ENCODE results near the gene KRTAP10-3. TPM values are rescaled to one million over a fixed set of nuclear protein-coding genes. Genes with fewer than 3 reads are reported as not detected.

KRTAP10-3 gene
- total and polyA plus RNA-seq, 2 experiments from 2014 or later, result not detected

DNA sequence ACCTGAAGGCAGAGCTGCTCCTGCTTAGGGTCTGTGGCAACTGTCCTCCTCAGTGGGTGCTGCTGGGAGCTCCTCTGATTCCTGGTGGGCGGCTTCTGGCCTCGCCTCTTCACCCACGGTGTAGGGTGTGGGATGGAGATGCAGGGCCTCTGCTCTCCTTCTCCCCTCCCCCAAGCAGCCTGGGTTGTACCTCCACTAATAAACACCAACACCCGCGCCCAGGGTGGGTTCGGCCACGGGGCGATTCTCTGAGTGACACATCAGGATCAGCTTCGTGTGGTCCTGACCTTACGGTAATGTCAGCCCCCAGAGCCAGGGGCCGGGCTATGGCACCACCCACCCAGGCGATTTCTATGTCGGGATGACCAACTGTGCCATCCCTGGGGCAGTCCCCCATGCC, 42.3 kb downstream of the KRTAP10-3 start:
- DNase-seq (ENCODE audit: low read depth in 1 of 2, low spot score in 1 of 2), result no peak
- Histone ChIP-seq H3K27ac (no peak overlapping the region), H3K4me3 (no peak overlapping the region), H3K4me1 (ENCODE audit: low read depth) (no peaks in the 10 kb centered on the region), H3K9me3 (ENCODE audit: low read depth) (no peaks in the 10 kb centered on the region), H3K36me3 (peaks cover under 1% of the 10 kb centered on the region), H3K27me3 (no peaks in the 10 kb centered on the region)
- TF ChIP-seq, protein P1, sequence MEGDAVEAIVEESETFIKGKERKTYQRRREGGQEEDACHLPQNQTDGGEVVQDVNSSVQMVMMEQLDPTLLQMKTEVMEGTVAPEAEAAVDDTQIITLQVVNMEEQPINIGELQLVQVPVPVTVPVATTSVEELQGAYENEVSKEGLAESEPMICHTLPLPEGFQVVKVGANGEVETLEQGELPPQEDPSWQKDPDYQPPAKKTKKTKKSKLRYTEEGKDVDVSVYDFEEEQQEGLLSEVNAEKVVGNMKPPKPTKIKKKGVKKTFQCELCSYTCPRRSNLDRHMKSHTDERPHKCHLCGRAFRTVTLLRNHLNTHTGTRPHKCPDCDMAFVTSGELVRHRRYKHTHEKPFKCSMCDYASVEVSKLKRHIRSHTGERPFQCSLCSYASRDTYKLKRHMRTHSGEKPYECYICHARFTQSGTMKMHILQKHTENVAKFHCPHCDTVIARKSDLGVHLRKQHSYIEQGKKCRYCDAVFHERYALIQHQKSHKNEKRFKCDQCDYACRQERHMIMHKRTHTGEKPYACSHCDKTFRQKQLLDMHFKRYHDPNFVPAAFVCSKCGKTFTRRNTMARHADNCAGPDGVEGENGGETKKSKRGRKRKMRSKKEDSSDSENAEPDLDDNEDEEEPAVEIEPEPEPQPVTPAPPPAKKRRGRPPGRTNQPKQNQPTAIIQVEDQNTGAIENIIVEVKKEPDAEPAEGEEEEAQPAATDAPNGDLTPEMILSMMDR (IDR thresholded peaks at IDR 0.05; ENCODE audit: low read depth, low read length), result no peak

DNA sequence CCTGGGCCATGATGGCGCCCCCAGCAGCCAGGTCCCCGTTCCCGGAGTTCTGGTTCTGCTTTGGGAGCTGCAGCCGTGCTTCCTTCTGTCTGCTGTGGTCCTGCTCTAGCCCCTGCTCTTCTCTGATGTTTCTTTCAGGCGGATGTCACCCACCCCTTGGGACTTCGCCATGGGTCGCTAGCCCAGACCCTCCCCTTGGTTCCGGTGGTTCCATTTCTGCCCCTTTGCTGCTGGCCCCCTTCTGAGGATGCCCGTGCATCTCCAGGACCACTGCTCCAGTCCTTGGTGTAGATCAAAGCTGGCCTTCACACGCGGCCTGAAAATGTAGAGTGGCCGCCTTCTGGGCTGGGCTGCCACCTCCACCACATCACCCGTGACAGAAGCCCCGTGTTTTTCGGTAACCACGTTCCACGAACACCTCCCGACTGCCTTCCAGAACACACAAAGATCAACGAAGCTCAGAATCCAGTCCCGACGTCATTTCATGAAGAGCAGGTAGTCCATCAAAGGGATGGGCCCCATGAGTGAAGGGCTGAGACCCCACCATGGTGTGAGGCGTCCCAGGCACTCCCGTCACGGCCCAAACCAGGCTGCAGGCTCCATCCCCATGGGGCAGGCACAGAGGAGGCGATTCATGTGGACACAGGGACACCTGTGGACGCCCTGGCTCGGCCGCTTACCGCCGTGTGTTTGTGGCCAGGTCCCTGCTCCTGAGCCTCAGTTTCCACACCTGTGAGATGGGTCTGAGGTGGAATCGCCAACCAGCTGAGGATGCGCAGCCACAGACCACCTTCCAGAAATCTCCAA, 43.0 kb downstream of the KRTAP10-3 start:
- Histone ChIP-seq H3K4me3 (no peak overlapping the region), H3K4me1 (ENCODE audit: low read depth) (no peaks in the 10 kb centered on the region), H3K27ac (no peak overlapping the region), H3K36me3 (peaks cover 4% of the 10 kb centered on the region), H3K27me3 (no peaks in the 10 kb centered on the region), H3K9me3 (ENCODE audit: low read depth) (no peaks in the 10 kb centered on the region)
- DNase-seq (ENCODE audit: low read depth in 1 of 2, low spot score in 1 of 2), result no peak
- TF ChIP-seq, protein P1 (IDR thresholded peaks at IDR 0.05; ENCODE audit: low read depth, low read length), result no peak

DNA sequence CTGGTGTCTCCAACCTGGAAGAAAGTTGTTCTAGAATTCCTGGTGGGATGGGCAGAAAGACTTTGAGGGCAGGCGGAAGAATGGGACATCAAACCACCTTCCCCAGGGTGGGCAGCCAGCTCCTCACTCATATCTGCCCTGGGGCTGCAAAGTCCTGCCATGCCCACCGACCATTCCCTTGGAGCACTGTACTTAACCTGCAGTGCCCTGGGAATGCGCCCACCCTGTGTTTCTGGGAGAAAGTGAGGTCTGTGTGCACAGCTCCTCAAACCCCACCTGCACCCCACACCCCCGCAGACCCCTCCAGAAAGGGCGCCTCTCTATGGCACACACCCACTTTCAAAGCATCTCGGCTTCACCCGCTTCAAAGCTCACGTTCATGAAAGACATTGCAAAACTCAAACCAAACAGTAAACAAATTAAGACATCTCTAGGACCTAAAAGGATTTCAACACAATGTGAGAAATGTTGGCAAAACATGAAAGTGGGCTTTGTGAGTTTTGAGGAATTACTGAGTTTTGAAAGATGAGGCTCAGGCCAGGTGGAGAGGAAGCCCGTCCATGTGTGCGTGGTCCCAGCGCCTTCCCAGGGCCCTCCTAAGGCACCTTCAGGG, 43.7 kb downstream of the KRTAP10-3 start:
- H3K4me3 ChIP-seq, result no peak overlapping the region
- DNase-seq (ENCODE audit: low read depth in 1 of 2, low spot score in 1 of 2), result no peak
- TF ChIP-seq, protein P1 (IDR thresholded peaks at IDR 0.05; ENCODE audit: low read depth, low read length), result no peak
- no peaks in the 10 kb centered on the region for H3K27me3 ChIP-seq
- H3K4me1 ChIP-seq (ENCODE audit: low read depth), result no peaks in the 10 kb centered on the region
- H3K27ac ChIP-seq, result no peak overlapping the region
- peaks cover 4% of the 10 kb centered on the region for H3K36me3 ChIP-seq
- no peaks in the 10 kb centered on the region for H3K9me3 ChIP-seq (ENCODE audit: low read depth)

DNA sequence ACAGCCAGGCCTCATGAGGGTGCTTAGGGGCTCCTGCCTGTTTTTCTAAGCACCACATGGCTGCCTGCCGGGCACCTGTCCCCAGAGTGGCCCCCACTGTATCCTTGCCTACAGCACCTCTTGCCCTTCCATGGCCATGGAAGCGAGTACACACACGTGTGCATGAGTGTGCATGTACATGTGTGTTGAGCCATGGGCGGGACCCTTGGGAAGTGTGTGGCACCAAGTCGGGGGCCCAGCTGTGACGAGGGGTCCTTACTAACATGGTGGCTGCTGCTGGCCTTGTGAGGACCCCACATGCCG, 44.4 kb downstream of the KRTAP10-3 start:
- peaks cover 4% of the 10 kb centered on the region for H3K36me3 ChIP-seq
- no peak for DNase-seq (ENCODE audit: low read depth in 1 of 2, low spot score in 1 of 2)
- no peaks in the 10 kb centered on the region for H3K27me3 ChIP-seq
- TF ChIP-seq, protein P1 (IDR thresholded peaks at IDR 0.05; ENCODE audit: low read depth, low read length), result no peak
- no peak overlapping the region for H3K4me3 ChIP-seq
- no peaks in the 10 kb centered on the region for H3K4me1 ChIP-seq (ENCODE audit: low read depth)
- no peak overlapping the region for H3K27ac ChIP-seq
- no peaks in the 10 kb centered on the region for H3K9me3 ChIP-seq (ENCODE audit: low read depth)

DNA sequence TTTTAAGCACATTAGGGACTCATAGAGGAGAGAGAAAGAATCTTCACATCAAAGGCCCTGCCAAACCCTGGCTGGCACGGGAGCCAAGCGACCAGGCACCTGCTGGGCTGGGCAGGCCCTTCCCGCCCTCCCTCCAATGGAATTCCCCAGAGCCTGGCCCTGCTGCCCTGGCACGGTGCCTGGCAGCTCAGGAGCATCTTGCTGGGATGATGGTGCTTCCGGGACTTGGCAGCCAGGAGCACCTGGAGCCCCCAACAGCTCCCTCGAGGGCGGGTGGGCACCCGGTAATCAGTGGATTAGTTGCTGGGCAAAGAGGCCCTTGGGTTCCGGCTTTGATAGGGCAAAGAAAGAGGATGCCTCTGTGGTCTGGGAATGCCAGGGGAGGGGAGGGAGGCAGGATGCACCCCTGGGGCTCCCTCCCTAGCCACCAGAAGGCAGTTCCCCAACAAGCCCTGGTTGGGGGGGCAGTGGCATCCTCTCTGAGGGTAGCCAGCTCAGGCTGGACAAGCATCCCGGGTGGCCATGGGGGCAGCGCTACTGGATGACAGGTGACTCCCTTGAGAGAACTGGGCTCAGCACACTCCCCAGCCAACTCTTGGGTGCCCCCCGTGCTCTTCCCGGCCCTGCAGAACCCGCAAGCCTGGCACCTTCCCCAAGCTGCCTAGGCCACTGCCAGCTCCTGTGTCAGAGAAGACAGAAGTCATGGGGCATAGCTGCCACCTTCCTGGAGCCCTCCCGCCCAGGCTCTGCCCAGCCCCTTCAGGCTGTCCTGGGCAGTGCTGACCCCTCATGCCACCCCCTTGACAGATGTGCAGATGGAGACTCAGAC, 45.0 kb downstream of the KRTAP10-3 start:
- Histone ChIP-seq H3K27ac (no peak overlapping the region), H3K36me3 (peaks cover 4% of the 10 kb centered on the region), H3K27me3 (no peaks in the 10 kb centered on the region), H3K4me1 (ENCODE audit: low read depth) (no peaks in the 10 kb centered on the region), H3K9me3 (ENCODE audit: low read depth) (no peaks in the 10 kb centered on the region), H3K4me3 (no peak overlapping the region)
- TF ChIP-seq, protein P1 (IDR thresholded peaks at IDR 0.05; ENCODE audit: low read depth, low read length), result no peak
- DNase-seq (ENCODE audit: low read depth in 1 of 2, low spot score in 1 of 2), result no peak

All from cardiac muscle cell (in vitro differentiated cells and primary cell).